ENCODE results near the gene ZP1. TPM values are rescaled to one million over a fixed set of nuclear protein-coding genes. Genes with fewer than 3 reads are reported as not detected.

Gene ZP1
- total and polyA plus RNA-seq, 5 experiments from 2014 or later: not detected

- Mint-ChIP-seq H3K27me3 (peaks cover 0 to 1% (median 0%) of the 10 kb centered on the region in 5 donors), H3K4me1 (peaks cover 29 to 80% (median 71%) of the 10 kb centered on the region in 4 donors), H3K4me3 (peak overlapping the region; percentile 51 to 100 (median 98)), H3K36me3 (peaks cover 0 to 7% (median 2%) of the 10 kb centered on the region in 3 donors), H3K27ac (peak overlapping the region; percentile 91 to 100 (median 98)), H3K9me3 (peaks cover 0 to 2% (median 0%) of the 10 kb centered on the region in 9 donors)
- ATAC-seq: peak; percentile 51 to 72
- peak in 8 of 10 donors; percentile 39 to 83 (median 62) for DNase-seq
- POLR2A ChIA-PET: interaction anchor here (0.6 to 4.5 kb wide), 16 partner anchors 7 to 1733 kb away, joined by 3 to 48 read pairs (median 4); partner anchors contain the start of genes CD5, PRPF19 and TMEM132A
Measured at GRCh38 chr11:60912223-60912850, 45.0 kb downstream of the ZP1 start.

GRCh38 chr11:60912851-60913528 lies 45.6 kb downstream of the ZP1 start:
- POLR2A ChIA-PET: interaction anchor here (0.6 to 4.5 kb wide), 16 partner anchors 7 to 1733 kb away, joined by 3 to 48 read pairs (median 4); partner anchors contain the start of genes CPSF7, PRPF19, SDHAF2 and TMEM132A
- DNase-seq (no peak), ATAC-seq (no peak)
- peaks cover 0 to 1% (median 0%) of the 10 kb centered on the region in 5 donors for H3K27me3 Mint-ChIP-seq
- peak overlapping the region; percentile 51 to 100 (median 98) for H3K4me3 Mint-ChIP-seq
- peaks cover 0 to 2% (median 0%) of the 10 kb centered on the region in 9 donors for H3K9me3 Mint-ChIP-seq
- H3K27ac Mint-ChIP-seq: peak overlapping the region; percentile 91 to 100 (median 98)
- H3K4me1 Mint-ChIP-seq: peaks cover 27 to 80% (median 70%) of the 10 kb centered on the region in 4 donors
- peaks cover 0 to 9% (median 3%) of the 10 kb centered on the region in 3 donors for H3K36me3 Mint-ChIP-seq

- H3K4me3 Mint-ChIP-seq: peak within 1 kb of the TSS; percentile 97 to 100 (median 98)
- H3K27ac Mint-ChIP-seq: peak within 1 kb of the TSS; percentile 91 to 100 (median 98)
- ATAC-seq: peak; percentile 63 to 68
- POLR2A ChIA-PET: interaction anchor here (0.5 to 4.5 kb wide), 12 partner anchors 8 to 1298 kb away, joined by 3 to 48 read pairs (median 6); partner anchors contain the start of genes CPSF7, OSBP, PRPF19 and SDHAF2
- peaks cover 0 to 14% (median 2%) of the 10 kb centered on the region in 3 donors for H3K36me3 Mint-ChIP-seq
- peaks cover 0 to 2% (median 0%) of the 10 kb centered on the region in 9 donors for H3K9me3 Mint-ChIP-seq
- H3K27me3 Mint-ChIP-seq: peaks cover 0 to 1% (median 0%) of the 10 kb centered on the region in 5 donors
- H3K4me1 Mint-ChIP-seq: peaks cover 25 to 86% (median 67%) of the 10 kb centered on the region in 4 donors
- DNase-seq: peak; percentile 79 to 95 (median 86)
Measured at GRCh38 chr11:60913793-60914632, 46.7 kb downstream of the ZP1 start, which contains the start of gene TMEM109. Gene TMEM109 (plus strand): TSS chr11:60914158. CDS start chr11:60919694, 5,536 bp downstream.

GRCh38 chr11:60914633-60915247 lies 47.4 kb downstream of the ZP1 start:
- Mint-ChIP-seq H3K4me3 (peak overlapping the region; percentile 91 to 99 (median 97)), H3K4me1 (peaks cover 28 to 86% (median 65%) of the 10 kb centered on the region in 4 donors), H3K27ac (peak overlapping the region; percentile 86 to 97 (median 94)), H3K36me3 (peaks cover 0 to 21% (median 5%) of the 10 kb centered on the region in 3 donors), H3K27me3 (peaks cover 0 to 1% (median 0%) of the 10 kb centered on the region in 5 donors), H3K9me3 (no peaks in the 10 kb centered on the region)
- ATAC-seq (peak; percentile 13 to 35), DNase-seq (peak in 6 of 10 donors; percentile 29 to 54 (median 46))
- POLR2A ChIA-PET: interaction anchor here (0.7 to 4.5 kb wide), 17 partner anchors 8 to 448 kb away, joined by 3 to 48 read pairs (median 4); partner anchors contain the start of genes CD6, PRPF19, SLC15A3 and TMEM132A

GRCh38 chr11:60915248-60915914 lies 48.0 kb downstream of the ZP1 start:
- H3K27me3 Mint-ChIP-seq: peaks cover 0 to 1% (median 0%) of the 10 kb centered on the region in 5 donors
- ATAC-seq: peak; percentile 20 to 33
- H3K4me1 Mint-ChIP-seq: peaks cover 28 to 83% (median 62%) of the 10 kb centered on the region in 4 donors
- POLR2A ChIA-PET: interaction anchor here (0.7 to 4.5 kb wide), 19 partner anchors 8 to 447 kb away, joined by 3 to 48 read pairs (median 4); partner anchors contain the start of genes CD6, PRPF19, SLC15A3 and TMEM132A
- H3K36me3 Mint-ChIP-seq: peaks cover 0 to 28% (median 9%) of the 10 kb centered on the region in 3 donors
- peak overlapping the region; percentile 86 to 97 (median 94) for H3K27ac Mint-ChIP-seq
- peak overlapping the region; percentile 91 to 99 (median 97) for H3K4me3 Mint-ChIP-seq
- H3K9me3 Mint-ChIP-seq: no peaks in the 10 kb centered on the region
- peak; percentile 38 to 84 (median 60) for DNase-seq

GRCh38 chr11:60916669-60917206 lies 49.4 kb downstream of the ZP1 start:
- no peaks in the 10 kb centered on the region for H3K9me3 Mint-ChIP-seq
- ATAC-seq (no peak), DNase-seq (no peak)
- peaks cover 0 to 1% (median 0%) of the 10 kb centered on the region in 5 donors for H3K27me3 Mint-ChIP-seq
- H3K36me3 Mint-ChIP-seq: peaks cover 0 to 41% (median 22%) of the 10 kb centered on the region in 3 donors
- POLR2A ChIA-PET: interaction anchor here (0.5 to 4.5 kb wide), 4 partner anchors 9 to 143 kb away, joined by 3 to 48 read pairs (median 6); partner anchors contain the start of genes CD6 and PRPF19
- H3K27ac Mint-ChIP-seq: peak overlapping the region in 7 of 10 donors; percentile 24 to 91 (median 48)
- peak overlapping the region in 7 of 10 donors; percentile 2 to 62 (median 37) for H3K4me3 Mint-ChIP-seq
- peaks cover 22 to 69% (median 50%) of the 10 kb centered on the region in 4 donors for H3K4me1 Mint-ChIP-seq

- H3K27ac Mint-ChIP-seq: peak overlapping the region in 4 of 10 donors; percentile 59 to 91 (median 68)
- H3K27me3 Mint-ChIP-seq: peaks cover 0 to 5% (median under 1%) of the 10 kb centered on the region in 5 donors
- H3K9me3 Mint-ChIP-seq: no peaks in the 10 kb centered on the region
- POLR2A ChIA-PET: interaction anchor here (0.8 to 4.5 kb wide), 3 partner anchors 11 to 54 kb away, joined by 3 to 48 read pairs (median 4); partner anchors contain the start of genes CD6 and PRPF19
- peak overlapping the region in 6 of 10 donors; percentile 2 to 43 (median 38) for H3K4me3 Mint-ChIP-seq
- H3K4me1 Mint-ChIP-seq: peaks cover 18 to 64% (median 45%) of the 10 kb centered on the region in 4 donors
- DNase-seq (no peak), ATAC-seq (no peak)
- peaks cover 1 to 47% (median 26%) of the 10 kb centered on the region in 3 donors for H3K36me3 Mint-ChIP-seq
Measured at GRCh38 chr11:60917267-60917666, 49.9 kb downstream of the ZP1 start.

- DNase-seq (no peak), ATAC-seq (no peak)
- H3K4me3 Mint-ChIP-seq: no peak overlapping the region
- H3K27me3 Mint-ChIP-seq: peaks cover 0 to 16% (median 5%) of the 10 kb centered on the region in 5 donors
- POLR2A ChIA-PET: interaction anchor here (0.6 to 1.4 kb wide), 4 partner anchors 14 to 32 kb away, joined by 3 to 7 read pairs (median 3); no protein-coding TSS in a partner anchor
- H3K4me1 Mint-ChIP-seq: peaks cover 19 to 56% (median 36%) of the 10 kb centered on the region in 4 donors
- peak overlapping the region in 1 of 10 donors; percentile 15 for H3K27ac Mint-ChIP-seq
- H3K36me3 Mint-ChIP-seq: peaks cover 5 to 58% (median 35%) of the 10 kb centered on the region in 3 donors
- no peaks in the 10 kb centered on the region for H3K9me3 Mint-ChIP-seq
Measured at GRCh38 chr11:60918251-60918938, 51.1 kb downstream of the ZP1 start.

GRCh38 chr11:60918939-60919265 lies 51.6 kb downstream of the ZP1 start:
- DNase-seq: no peak
- ATAC-seq: no peak
- Mint-ChIP-seq H3K9me3 (no peaks in the 10 kb centered on the region), H3K4me1 (peaks cover 20 to 53% (median 34%) of the 10 kb centered on the region in 4 donors), H3K27ac (no peak overlapping the region), H3K4me3 (no peak overlapping the region), H3K27me3 (peaks cover 0 to 20% (median 5%) of the 10 kb centered on the region in 5 donors), H3K36me3 (peaks cover 5 to 59% (median 36%) of the 10 kb centered on the region in 3 donors)
- POLR2A ChIA-PET: interaction anchor here (0.6 to 1.4 kb wide), 4 partner anchors 13 to 32 kb away, joined by 3 to 7 read pairs (median 3); no protein-coding TSS in a partner anchor

Data from naive thymus-derived CD8-positive, alpha-beta T cell (primary cell).